BE2C (cell line): ENCODE data around the gene MYF5.
A peak's percentile ranks its signal among the peaks of the same experiment; 100 is the strongest.

Experiments
- DNase-seq: peaks from one replicate; pipeline ENCODE4 v3.0.0-alpha.2; 2020
- H3K27me3 ChIP-seq: fragments of 250-450 bp; sonication (Bioruptor Pico); 2 replicates; pipeline ENCODE4 v1.5.1; 2020; ENCODE audit warnings: mild to moderate bottlenecking
- H3K36me3 ChIP-seq: fragments of 250-450 bp; sonication (Bioruptor Pico); 2 replicates; pipeline ENCODE4 v1.5.1; 2020; ENCODE audit warnings: mild to moderate bottlenecking
- H3K4me1 ChIP-seq: fragments of 250-450 bp; sonication (Bioruptor Pico); 2 replicates; pipeline ENCODE4 v1.5.1; 2020
- H3K4me3 ChIP-seq: 2 replicates; pipeline ENCODE4 v1.5.1; 2011; ENCODE audit warnings: low read depth, low read length
- H3K9me3 ChIP-seq: fragments of 250-450 bp; sonication (Bioruptor Pico); 2 replicates; pipeline ENCODE4 v1.5.1; 2020
- CTCF ChIP-seq: IDR thresholded peaks from 2 replicates; pipeline ENCODE4 v1.5.1; 2012; ENCODE audit warnings: mild to moderate bottlenecking, low read depth, low read length

Gene MYF5

GRCh38 chr12:80761838-80762237, 45.1 kb downstream of the MYF5 start:
- no peak for TF ChIP-seq CTCF
- no peaks in the 10 kb centered on the region for H3K9me3 ChIP-seq
- DNase-seq, result no peak
- H3K4me3 ChIP-seq, result no peak overlapping the region
- no peaks in the 10 kb centered on the region for H3K36me3 ChIP-seq
- H3K27me3 ChIP-seq, result no peaks in the 10 kb centered on the region; the same call in 1 of the 2 replicates
- peaks cover 3% of the 10 kb centered on the region; the same call in 1 of the 2 replicates for H3K4me1 ChIP-seq

- no peaks in the 10 kb centered on the region for H3K27me3 ChIP-seq
- H3K4me1 ChIP-seq, result peaks cover 4% of the 10 kb centered on the region; the same call in 1 of the 2 replicates
- no peak overlapping the region for H3K4me3 ChIP-seq
- H3K9me3 ChIP-seq, result no peaks in the 10 kb centered on the region
- TF ChIP-seq CTCF, result peak; percentile 67
- peak; percentile 15 for DNase-seq
- H3K36me3 ChIP-seq, result no peaks in the 10 kb centered on the region
These were observed 47.2 kb downstream of the MYF5 start for GRCh38 chr12:80763874-80764273.

- peaks cover 11% of the 10 kb centered on the region for H3K4me1 ChIP-seq
These were observed 49.5 kb downstream of the MYF5 start for GRCh38 chr12:80766210-80766609.

GRCh38 chr12:80766897-80767296, 50.2 kb downstream of the MYF5 start:
- Histone ChIP-seq H3K4me1 (peaks cover 11% of the 10 kb centered on the region), H3K36me3 (no peaks in the 10 kb centered on the region), H3K27me3 (no peaks in the 10 kb centered on the region), H3K9me3 (no peaks in the 10 kb centered on the region), H3K4me3 (no peak overlapping the region)
- no peak for DNase-seq
- no peak for TF ChIP-seq CTCF

More at GRCh38 chr12:80766210-80766609, 49.5 kb downstream of the MYF5 start:
- no peak for TF ChIP-seq CTCF
- Histone ChIP-seq H3K36me3 (no peaks in the 10 kb centered on the region), H3K4me3 (no peak overlapping the region), H3K27me3 (no peaks in the 10 kb centered on the region), H3K9me3 (no peaks in the 10 kb centered on the region)
- DNase-seq, result no peak
